Measurements from ENCODE around the gene PCDHGA8.
"Not testable (repeated sequence)": the region's sequence is repeated elsewhere in the genome, so short reads cannot be mapped to it uniquely, and the experiment has no call there.

PCDHGA8 gene

DNA sequence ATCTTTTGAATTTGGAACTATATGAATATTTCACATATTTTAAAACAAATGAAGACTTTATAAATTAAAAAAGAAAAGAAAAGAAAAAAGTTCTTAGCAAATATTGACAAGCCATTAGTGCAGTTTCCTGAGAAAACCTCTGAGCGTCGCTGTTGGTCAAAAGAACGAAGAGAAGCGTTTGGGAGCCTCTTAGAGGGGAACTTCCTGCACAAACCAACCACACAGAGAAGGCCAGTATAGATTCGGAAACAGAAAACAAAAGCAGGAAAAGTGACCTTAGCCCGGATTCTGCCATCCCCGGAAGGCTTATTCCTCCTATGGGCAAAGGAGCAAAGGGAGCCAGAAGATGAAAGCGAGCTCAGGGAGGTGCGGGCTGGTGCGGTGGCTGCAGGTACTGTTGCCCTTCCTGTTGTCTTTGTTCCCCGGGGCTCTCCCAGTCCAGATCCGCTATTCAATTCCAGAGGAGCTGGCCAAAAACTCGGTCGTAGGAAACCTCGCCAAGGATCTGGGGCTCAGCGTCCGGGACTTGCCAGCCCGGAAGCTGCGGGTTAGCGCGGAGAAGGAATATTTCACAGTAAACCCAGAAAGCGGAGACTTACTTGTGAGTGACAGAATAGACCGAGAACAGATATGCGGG, 32.5 kb upstream of the PCDHGA8 start, which contains the start of gene PCDHGB2:
PCDHGB2 (plus strand) TSS at position 205 of the 637 bp plus-strand sequence; CDS start at position 347, 142 bp downstream.
- Histone ChIP-seq H3K36me3 (ENCODE audit: insufficient read depth, low read length) (no peaks in the 10 kb centered on the region), H3K4me3 (ENCODE audit: low read length) (no peak within 1 kb of the TSS), H3K9me3 (ENCODE audit: low read length) (peaks cover 47% of the 10 kb centered on the region), H3K27me3 (ENCODE audit: insufficient read depth, low read length) (no peaks in the 10 kb centered on the region), H2AFZ (ENCODE audit: low read depth, low read length) (no peak within 1 kb of the TSS), H3K4me1 (ENCODE audit: insufficient read depth, low read length) (no peaks in the 10 kb centered on the region)

DNA sequence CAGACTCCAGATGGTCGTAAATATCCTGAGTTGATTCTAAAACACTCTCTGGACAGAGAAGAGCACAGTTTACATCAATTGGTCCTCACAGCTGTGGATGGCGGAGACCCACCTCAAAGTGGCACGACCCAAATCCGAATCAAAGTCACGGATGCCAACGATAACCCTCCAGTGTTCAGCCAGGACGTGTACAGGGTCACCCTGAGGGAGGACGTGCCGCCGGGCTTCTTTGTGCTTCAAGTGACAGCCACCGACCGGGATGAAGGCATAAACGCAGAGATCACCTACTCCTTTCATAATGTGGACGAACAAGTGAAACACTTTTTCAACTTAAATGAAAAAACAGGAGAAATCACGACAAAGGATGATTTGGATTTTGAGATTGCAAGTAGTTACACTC, 31.7 kb upstream of the PCDHGA8 start:
- no peak overlapping the region for H2AFZ ChIP-seq (ENCODE audit: low read depth, low read length)
- no peaks in the 10 kb centered on the region for H3K27me3 ChIP-seq (ENCODE audit: insufficient read depth, low read length)
- peaks cover 47% of the 10 kb centered on the region for H3K9me3 ChIP-seq (ENCODE audit: low read length)
- no peaks in the 10 kb centered on the region for H3K36me3 ChIP-seq (ENCODE audit: insufficient read depth, low read length)
- H3K4me3 ChIP-seq (ENCODE audit: low read length) = no peak overlapping the region
- H3K4me1 ChIP-seq (ENCODE audit: insufficient read depth, low read length) = no peaks in the 10 kb centered on the region

DNA sequence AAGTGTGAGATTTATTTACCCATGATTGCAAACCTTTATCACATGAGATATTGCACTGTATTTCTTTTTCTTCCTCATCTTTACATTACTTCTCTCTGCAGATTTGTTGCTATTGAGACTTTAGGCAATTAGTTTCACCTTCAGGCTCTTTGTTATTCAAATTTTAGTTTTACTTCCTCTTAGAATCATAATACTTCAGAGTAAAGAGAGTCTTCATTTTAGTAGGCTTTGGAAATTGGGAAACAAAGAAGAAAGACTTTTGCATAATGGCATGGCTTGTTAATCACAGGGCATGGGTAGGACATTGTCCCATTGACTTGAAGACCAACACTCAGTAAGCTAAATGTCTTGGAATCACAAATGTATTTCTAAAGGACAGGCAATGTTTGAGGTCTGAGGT, 29.7 kb upstream of the PCDHGA8 start:
- H3K27me3 ChIP-seq (ENCODE audit: insufficient read depth, low read length) = no peaks in the 10 kb centered on the region
- no peaks in the 10 kb centered on the region for H3K4me1 ChIP-seq (ENCODE audit: insufficient read depth, low read length)
- no peak overlapping the region for H3K4me3 ChIP-seq (ENCODE audit: low read length)
- H2AFZ ChIP-seq (ENCODE audit: low read depth, low read length) = no peak overlapping the region
- peaks cover 43% of the 10 kb centered on the region for H3K9me3 ChIP-seq (ENCODE audit: low read length)
- no peaks in the 10 kb centered on the region for H3K36me3 ChIP-seq (ENCODE audit: insufficient read depth, low read length)

DNA sequence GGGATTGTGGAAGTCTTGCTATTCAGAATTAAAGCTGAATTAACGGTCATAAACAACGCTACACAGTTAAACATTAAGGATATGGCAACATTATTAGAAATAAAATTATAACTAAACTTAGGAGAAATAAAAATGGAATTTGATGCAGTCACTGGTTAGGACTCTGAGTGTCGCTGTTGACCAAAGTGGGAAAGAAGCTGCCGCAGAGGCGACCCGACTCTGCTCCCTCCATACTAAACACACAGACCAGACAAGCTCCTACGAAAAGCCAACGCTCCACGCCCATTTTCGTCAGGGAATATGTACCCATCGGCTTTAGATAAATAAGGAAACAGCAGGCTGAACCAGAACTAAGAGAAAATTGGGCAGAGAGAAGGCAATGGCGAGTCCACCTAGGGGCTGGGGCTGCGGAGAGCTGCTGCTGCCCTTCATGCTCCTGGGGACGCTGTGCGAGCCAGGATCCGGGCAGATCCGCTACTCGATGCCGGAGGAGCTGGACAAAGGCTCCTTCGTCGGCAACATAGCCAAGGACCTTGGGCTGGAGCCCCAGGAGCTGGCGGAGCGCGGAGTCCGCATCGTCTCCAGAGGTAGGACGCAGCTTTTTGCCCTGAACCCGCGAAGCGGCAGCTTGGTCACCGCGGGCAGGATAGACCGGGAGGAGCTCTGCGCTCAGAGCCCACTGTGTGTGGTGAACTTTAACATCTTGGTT, 28.3 kb upstream of the PCDHGA8 start, which contains the start of gene PCDHGA5:
PCDHGA5 (plus strand) TSS at position 211 of the 709 bp plus-strand sequence; CDS start at position 380, 169 bp downstream.
- Histone ChIP-seq H3K4me1 (ENCODE audit: insufficient read depth, low read length) (no peaks in the 10 kb centered on the region), H3K9me3 (ENCODE audit: low read length) (peaks cover 40% of the 10 kb centered on the region)

DNA sequence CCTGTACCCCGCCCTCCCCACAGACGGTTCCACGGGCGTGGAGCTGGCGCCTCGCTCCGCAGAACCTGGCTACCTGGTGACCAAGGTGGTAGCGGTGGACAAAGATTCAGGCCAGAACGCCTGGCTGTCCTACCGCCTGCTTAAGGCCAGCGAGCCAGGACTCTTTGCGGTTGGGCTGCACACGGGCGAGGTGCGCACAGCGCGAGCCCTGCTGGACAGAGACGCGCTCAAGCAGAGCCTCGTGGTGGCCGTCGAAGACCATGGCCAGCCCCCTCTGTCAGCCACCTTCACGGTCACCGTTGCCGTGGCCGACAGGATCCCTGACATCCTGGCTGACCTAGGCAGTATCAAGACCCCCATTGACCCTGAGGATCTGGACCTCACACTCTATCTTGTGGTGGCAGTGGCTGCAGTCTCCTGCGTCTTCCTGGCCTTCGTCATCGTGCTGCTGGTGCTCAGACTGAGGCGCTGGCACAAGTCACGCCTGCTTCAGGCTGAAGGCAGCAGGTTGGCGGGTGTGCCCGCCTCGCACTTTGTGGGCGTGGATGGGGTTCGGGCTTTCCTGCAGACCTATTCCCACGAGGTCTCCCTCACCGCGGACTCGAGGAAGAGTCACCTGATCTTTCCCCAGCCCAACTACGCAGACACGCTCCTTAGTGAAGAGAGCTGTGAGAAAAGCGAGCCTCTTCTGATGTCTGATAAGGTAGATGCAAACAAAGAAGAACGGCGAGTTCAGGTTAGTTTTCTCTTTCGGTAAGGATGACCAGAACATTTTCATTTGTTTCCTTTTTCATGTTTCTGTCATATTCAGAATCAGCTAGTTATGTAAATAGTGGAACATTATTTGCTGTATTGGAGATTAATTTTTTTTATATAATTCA, 26.2 kb upstream of the PCDHGA8 start:
- peaks cover 33% of the 10 kb centered on the region for H3K9me3 ChIP-seq (ENCODE audit: low read length)

More for the DNA sequence above, 28.3 kb upstream of the PCDHGA8 start, which contains the start of gene PCDHGA5:
- no peak within 1 kb of the TSS for H2AFZ ChIP-seq (ENCODE audit: low read depth, low read length)
- no peaks in the 10 kb centered on the region for H3K27me3 ChIP-seq (ENCODE audit: insufficient read depth, low read length)
- H3K4me3 ChIP-seq (ENCODE audit: low read length) = no peak within 1 kb of the TSS
- H3K36me3 ChIP-seq (ENCODE audit: insufficient read depth, low read length) = no peaks in the 10 kb centered on the region

DNA sequence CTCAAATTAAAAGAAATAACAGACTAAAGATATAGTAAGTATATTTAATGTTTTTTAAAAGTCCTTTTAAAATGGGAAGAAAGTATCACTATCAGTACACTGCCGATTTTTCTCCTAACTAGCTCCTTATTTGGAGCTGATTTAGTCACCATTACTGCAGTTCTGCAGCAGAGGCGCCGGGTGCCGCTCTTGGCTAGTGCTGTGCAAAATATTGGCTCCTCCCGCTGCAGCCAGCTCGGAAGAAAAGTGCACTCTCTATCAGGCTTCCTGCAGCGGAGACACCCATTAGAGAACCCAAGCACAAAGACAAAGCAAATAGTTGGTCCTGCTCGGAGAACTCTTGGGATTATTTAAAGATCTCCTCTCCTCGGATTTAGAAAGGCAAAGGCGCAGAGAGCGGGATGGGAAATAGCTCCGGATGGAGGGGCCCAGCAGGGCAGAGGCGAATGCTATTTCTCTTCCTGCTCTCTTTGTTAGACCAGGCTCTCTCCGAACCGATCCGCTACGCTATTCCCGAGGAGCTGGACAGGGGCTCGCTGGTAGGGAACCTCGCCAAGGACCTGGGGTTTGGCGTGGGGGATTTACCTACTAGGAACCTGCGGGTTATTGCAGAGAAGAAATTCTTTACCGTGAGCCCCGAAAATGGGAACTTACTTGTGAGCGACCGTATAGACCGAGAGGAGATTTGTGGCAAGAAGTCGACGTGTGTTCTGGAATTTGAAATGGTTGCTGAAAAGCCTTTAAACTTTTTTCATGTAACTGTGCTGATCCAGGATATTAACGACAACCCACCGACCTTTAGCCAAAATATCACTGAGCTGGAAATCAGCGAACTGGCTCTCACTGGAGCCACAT, 22.2 kb upstream of the PCDHGA8 start, which contains the start of gene PCDHGB3:
PCDHGB3 (plus strand) TSS at position 249 of the 855 bp plus-strand sequence; CDS start at position 402, 153 bp downstream.
- Histone ChIP-seq H3K4me3 (ENCODE audit: low read length) (no peak within 1 kb of the TSS), H3K27me3 (ENCODE audit: insufficient read depth, low read length) (no peaks in the 10 kb centered on the region), H2AFZ (ENCODE audit: low read depth, low read length) (no peak within 1 kb of the TSS), H3K9me3 (ENCODE audit: low read length) (peaks cover 42% of the 10 kb centered on the region), H3K4me1 (ENCODE audit: insufficient read depth, low read length) (no peaks in the 10 kb centered on the region), H3K36me3 (ENCODE audit: insufficient read depth, low read length) (no peaks in the 10 kb centered on the region)

More for the DNA sequence above, 26.2 kb upstream of the PCDHGA8 start:
- H3K4me3 ChIP-seq (ENCODE audit: low read length) = no peak overlapping the region
- no peaks in the 10 kb centered on the region for H3K36me3 ChIP-seq (ENCODE audit: insufficient read depth, low read length)
- H2AFZ ChIP-seq (ENCODE audit: low read depth, low read length) = no peak overlapping the region
- no peaks in the 10 kb centered on the region for H3K27me3 ChIP-seq (ENCODE audit: insufficient read depth, low read length)
- no peaks in the 10 kb centered on the region for H3K4me1 ChIP-seq (ENCODE audit: insufficient read depth, low read length)

DNA sequence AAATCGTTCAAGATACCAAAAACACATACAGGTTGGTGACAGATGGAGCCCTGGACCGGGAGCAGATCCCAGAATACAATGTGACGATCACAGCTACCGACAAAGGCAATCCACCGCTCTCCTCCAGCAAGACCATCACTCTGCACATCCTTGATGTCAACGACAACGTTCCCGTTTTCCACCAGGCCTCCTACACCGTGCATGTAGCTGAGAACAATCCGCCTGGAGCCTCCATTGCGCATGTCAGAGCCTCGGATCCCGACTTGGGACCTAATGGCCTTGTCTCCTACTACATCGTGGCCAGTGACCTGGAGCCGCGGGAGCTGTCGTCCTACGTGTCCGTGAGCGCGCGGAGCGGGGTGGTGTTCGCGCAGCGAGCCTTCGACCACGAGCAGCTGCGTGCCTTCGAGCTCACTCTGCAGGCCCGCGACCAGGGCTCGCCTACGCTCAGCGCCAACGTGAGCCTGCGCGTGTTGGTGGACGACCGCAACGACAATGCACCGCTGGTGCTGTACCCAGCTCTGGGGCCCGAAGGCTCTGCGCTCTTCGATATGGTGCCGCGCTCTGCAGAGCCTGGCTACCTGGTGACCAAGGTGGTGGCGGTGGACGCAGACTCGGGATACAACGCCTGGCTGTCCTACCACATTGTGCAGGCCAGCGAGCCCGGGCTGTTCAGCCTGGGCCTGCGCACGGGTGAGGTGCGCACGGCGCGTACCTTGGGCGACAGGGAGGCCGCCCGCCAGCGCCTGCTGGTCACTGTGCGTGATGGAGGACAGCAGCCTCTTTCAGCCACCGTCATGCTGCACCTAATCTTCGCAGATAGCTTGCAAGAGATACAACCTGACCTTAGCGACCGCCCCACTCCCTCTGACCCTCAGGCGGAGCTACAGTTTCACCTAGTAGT, 20.6 kb upstream of the PCDHGA8 start:
- H3K36me3 ChIP-seq (ENCODE audit: insufficient read depth, low read length) = no peaks in the 10 kb centered on the region
- no peak overlapping the region for H2AFZ ChIP-seq (ENCODE audit: low read depth, low read length)
- H3K4me1 ChIP-seq (ENCODE audit: insufficient read depth, low read length) = no peaks in the 10 kb centered on the region
- peaks cover 31% of the 10 kb centered on the region for H3K9me3 ChIP-seq (ENCODE audit: low read length)
- H3K4me3 ChIP-seq (ENCODE audit: low read length) = no peak overlapping the region
- no peaks in the 10 kb centered on the region for H3K27me3 ChIP-seq (ENCODE audit: insufficient read depth, low read length)

DNA sequence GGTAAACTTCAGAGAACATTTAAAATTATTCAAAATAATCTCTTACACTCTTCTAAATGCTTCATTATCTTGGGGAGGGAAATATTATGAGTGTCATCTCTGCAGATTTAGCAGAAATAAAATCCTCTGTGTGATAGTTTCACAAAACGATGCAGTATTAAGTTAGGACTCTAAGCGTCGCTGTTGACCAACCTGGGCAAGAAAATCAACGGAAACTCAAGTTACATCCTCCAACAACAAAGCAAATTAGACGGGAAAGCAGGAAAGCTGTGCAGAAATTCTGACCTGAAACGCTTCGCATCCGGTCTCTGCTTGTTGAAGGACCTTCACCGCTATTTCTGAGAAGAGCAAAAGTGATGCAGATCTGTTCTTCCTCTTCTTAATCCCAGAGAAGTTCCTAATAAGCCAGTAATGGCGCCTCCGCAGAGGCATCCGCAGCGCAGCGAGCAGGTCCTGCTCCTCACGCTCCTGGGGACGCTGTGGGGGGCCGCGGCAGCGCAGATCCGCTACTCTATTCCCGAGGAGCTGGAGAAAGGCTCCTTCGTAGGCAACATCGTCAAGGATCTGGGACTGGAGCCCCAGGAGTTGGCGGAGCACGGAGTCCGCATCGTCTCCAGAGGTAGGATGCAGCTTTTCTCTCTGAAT, 18.6 kb upstream of the PCDHGA8 start, which contains the start of gene PCDHGA6:
PCDHGA6 (plus strand) TSS at position 219 of the 645 bp plus-strand sequence; CDS start at position 412, 193 bp downstream.
- no peak within 1 kb of the TSS for H2AFZ ChIP-seq (ENCODE audit: low read depth, low read length)
- H3K9me3 ChIP-seq (ENCODE audit: low read length) = peaks cover 31% of the 10 kb centered on the region
- H3K36me3 ChIP-seq (ENCODE audit: insufficient read depth, low read length) = no peaks in the 10 kb centered on the region
- H3K4me3 ChIP-seq (ENCODE audit: low read length) = no peak within 1 kb of the TSS
- no peaks in the 10 kb centered on the region for H3K27me3 ChIP-seq (ENCODE audit: insufficient read depth, low read length)
- H3K4me1 ChIP-seq (ENCODE audit: insufficient read depth, low read length) = no peaks in the 10 kb centered on the region

DNA sequence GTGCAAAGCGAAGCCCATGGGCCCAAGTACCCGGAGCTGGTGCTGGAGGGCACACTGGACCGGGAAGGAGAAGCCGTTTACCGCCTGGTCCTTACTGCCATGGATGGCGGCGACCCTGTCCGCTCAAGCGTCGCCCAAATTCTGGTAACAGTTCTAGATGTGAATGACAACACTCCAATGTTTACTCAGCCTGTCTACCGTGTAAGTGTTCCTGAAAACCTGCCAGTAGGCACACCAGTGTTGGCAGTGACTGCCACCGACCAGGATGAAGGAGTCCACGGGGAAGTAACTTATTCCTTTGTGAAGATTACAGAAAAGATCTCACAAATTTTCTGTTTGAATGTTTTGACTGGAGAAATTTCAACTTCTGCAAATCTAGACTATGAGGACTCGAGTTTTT, 17.8 kb upstream of the PCDHGA8 start:
- Histone ChIP-seq H3K36me3 (ENCODE audit: insufficient read depth, low read length) (no peaks in the 10 kb centered on the region), H3K4me3 (ENCODE audit: low read length) (no peak overlapping the region), H3K9me3 (ENCODE audit: low read length) (peaks cover 31% of the 10 kb centered on the region)

DNA sequence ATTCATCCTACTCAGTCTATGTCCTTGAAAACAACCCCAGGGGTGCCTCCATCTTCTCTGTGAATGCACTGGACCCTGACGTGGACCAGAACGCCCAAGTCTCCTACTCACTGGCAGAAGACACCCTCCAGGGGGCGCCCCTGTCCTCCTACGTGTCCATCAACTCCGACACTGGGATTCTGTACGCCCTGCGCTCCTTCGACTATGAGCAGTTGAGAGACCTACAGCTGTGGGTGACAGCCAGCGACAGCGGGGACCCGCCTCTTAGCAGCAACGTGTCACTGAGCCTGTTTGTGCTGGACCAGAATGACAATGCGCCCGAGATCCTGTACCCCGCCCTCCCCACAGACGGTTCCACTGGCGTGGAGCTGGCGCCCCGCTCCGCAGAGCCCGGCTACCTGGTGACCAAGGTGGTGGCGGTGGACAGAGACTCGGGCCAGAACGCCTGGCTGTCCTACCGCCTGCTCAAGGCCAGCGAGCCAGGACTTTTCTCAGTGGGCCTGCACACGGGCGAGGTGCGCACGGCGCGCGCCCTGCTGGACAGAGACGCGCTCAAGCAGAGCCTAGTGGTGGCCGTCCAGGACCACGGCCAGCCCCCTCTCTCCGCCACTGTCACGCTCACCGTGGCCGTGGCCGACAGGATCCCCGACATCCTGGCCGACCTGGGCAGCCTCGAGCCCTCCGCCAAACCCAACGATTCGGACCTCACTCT, 16.8 kb upstream of the PCDHGA8 start:
- not testable (repeated sequence) for H2AFZ ChIP-seq (ENCODE audit: low read depth, low read length); H3K27me3 ChIP-seq (ENCODE audit: insufficient read depth, low read length); H3K4me3 ChIP-seq (ENCODE audit: low read length); H3K36me3 ChIP-seq (ENCODE audit: insufficient read depth, low read length); H3K4me1 ChIP-seq (ENCODE audit: insufficient read depth, low read length)
- H3K9me3 ChIP-seq (ENCODE audit: low read length) = peaks cover 31% of the 10 kb centered on the region

More for the DNA sequence above, 17.8 kb upstream of the PCDHGA8 start:
- Histone ChIP-seq H3K4me1 (ENCODE audit: insufficient read depth, low read length) (no peaks in the 10 kb centered on the region), H2AFZ (ENCODE audit: low read depth, low read length) (no peak overlapping the region), H3K27me3 (ENCODE audit: insufficient read depth, low read length) (no peaks in the 10 kb centered on the region)

All from neuron (in vitro differentiated cells).